ENCODE results near the gene OBSCN.

Gene OBSCN

GRCh38 chr1:228170666-228171065 lies 37.2 kb upstream of the OBSCN start:
- DNase-seq = no peak

- peak; percentile 14 for DNase-seq
Measured at GRCh38 chr1:228171221-228171891, 36.5 kb upstream of the OBSCN start.

- peak; percentile 15 for DNase-seq
Measured at GRCh38 chr1:228172591-228173527, 35.0 kb upstream of the OBSCN start.

- DNase-seq = peak; percentile 47
Measured at GRCh38 chr1:228173528-228174481, 34.0 kb upstream of the OBSCN start.

- peak; percentile 49 for DNase-seq
Measured at GRCh38 chr1:228174482-228175315, 33.1 kb upstream of the OBSCN start.

- peak; percentile 17 for DNase-seq
Measured at GRCh38 chr1:228175316-228176023, 32.4 kb upstream of the OBSCN start.

- DNase-seq = peak; percentile 13
Measured at GRCh38 chr1:228176024-228176395, 31.8 kb upstream of the OBSCN start.

GRCh38 chr1:228176461-228177182 lies 31.2 kb upstream of the OBSCN start:
- DNase-seq = no peak

GRCh38 chr1:228177183-228177475 lies 30.7 kb upstream of the OBSCN start:
- no peak for DNase-seq

- DNase-seq = no peak
Measured at GRCh38 chr1:228177721-228178710, 29.8 kb upstream of the OBSCN start.

GRCh38 chr1:228178737-228179684 lies 28.8 kb upstream of the OBSCN start:
- DNase-seq = no peak

GRCh38 chr1:228180271-228180958 lies 27.4 kb upstream of the OBSCN start:
- DNase-seq = no peak

- no peak for DNase-seq
Measured at GRCh38 chr1:228180959-228181644, 26.7 kb upstream of the OBSCN start.

- no peak for DNase-seq
Measured at GRCh38 chr1:228181645-228182034, 26.2 kb upstream of the OBSCN start.

- DNase-seq = no peak
Measured at GRCh38 chr1:228182296-228183030, 25.4 kb upstream of the OBSCN start.

- no peak for DNase-seq
Measured at GRCh38 chr1:228184152-228184551, 23.7 kb upstream of the OBSCN start.

GRCh38 chr1:228185641-228185965 lies 22.2 kb upstream of the OBSCN start:
- DNase-seq = peak; percentile 48

All from activated T-cell treated with anti-CD3 and anti-CD28 coated beads, Interleukin-2, amount 50 U/mL, for 1 hour (primary cell).